CD4-positive, alpha-beta T cell treated with Interferon gamma for 1 hour (primary cell): Measurements from ENCODE around the gene KCNAB1.
"Not testable (repeated sequence)": the region's sequence is repeated elsewhere in the genome, so short reads cannot be mapped to it uniquely, and the experiment has no call there.

ENCODE experiments used
- DNase-seq: peaks from one replicate; pipeline ENCODE4 v3.0.0-alpha.2; 2020

Gene KCNAB1

DNA sequence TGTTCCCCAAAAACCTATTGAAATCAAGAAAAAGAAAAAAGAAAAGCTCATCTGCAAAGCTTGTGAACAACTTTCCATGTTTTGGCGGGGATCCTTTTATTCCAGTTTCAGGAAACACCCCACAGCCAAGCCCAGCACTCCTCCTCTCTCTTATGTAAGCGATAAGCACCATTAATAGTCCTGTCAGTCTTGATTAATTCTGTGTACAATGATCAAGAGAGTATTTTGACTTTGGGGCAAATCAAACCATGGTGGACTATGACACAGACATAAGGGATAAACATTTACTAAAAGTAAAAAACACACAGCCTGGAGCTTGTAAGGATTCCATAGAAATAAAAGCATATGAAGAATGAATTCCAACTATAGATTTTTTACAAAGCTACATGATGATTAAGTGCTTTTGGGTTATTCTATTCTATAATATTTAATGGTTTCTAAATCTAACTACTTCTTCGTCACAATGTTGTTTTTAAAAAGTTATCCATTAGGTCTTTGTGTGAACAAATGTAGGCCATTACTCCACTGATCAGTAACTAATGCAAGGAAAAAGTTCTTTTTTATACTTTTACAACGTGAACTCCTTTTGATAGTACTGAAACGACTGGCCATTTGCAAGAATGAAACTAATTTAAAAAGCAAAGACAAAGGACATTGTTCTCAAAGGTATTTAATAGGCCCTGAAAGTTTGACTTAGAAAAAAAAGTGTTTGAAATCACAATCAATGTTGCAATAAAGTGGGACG, 106.5 kb downstream of the KCNAB1 start:
- no peak for DNase-seq

DNA sequence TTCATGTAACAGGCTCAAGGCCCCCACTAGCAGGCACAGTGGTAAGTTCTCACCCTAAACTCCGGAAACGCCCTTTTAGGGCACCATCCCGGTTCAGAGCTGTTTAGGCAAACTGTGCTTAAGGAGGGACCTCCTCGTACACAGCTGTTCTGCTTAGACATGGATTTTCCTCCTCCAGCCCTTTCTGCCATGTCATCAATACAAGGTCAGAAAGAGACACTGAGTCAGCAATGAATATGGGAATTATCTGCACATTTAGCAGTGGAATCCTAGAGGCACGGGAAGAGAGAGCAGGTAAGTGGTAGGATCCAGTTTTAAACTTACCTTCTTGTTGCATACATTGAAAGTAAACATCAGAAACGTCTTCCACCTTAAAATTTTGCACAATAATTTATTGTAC, 107.3 kb downstream of the KCNAB1 start:
- no peak for DNase-seq

DNA sequence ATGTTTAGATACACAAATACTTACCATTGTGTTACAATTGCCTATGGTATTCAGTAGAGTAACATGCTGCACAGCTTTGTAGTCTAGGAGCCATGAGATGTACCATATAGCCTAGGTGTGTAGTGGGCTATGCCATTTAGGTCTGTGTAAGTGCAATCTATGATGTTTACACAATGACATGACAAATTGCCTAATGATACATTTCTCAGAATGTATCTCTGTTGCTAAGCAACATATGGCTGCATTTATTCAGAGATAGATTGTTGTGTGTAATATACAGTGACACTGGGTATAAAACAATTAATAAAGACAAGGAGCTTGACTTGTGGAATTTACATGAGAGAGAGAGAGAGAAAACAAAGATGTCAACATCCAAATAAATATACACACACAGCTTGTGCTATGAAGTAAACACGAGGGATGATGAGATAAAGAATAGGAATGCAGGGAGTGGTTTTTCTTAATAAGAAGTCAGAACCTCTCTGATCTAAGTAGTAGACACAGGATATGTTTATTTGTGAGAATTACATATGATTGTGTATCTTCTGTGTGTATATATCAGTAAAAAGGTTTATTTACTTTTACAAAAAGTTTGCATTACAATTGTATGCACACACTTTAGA, 110.0 kb downstream of the KCNAB1 start:
- no peak for DNase-seq

DNA sequence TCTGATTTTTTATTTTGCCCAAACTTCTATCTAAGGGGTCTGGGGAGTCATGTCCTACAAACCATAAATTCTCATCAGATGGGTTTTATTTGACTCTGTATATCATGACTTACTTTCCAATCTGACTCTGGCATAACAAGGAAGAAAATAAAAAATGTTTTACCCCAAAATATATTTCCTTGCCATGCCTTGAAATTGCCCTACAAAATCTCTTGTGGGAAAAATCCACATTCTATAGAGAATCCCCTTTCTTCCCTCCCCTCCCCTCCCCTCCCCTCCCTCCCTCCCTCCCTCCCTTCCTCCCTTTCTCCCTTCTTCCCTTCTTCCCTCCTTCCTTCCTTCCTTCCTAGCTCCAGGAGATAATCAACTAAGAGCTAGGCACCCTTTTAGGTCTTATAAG, 110.8 kb downstream of the KCNAB1 start:
- DNase-seq = not testable (repeated sequence)

DNA sequence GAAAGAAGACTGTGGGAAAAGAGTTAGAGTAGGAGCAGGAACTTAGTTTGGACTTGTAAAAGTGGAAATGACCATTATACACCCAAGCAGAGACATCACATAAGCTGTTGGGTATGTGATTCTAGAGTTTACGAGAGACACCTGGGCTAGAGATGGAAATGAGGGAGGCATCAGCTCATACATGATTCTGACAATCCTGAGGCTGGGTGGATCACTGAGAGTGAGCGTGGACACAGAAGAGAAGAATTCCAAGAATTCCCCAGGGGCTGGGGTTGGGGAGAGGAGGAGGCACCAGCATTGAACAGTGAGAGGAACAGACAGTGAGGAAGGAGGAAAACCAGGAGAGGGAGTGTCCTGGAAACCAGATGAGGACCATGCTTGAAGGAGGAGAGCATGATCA, 113.5 kb downstream of the KCNAB1 start:
- no peak for DNase-seq

DNA sequence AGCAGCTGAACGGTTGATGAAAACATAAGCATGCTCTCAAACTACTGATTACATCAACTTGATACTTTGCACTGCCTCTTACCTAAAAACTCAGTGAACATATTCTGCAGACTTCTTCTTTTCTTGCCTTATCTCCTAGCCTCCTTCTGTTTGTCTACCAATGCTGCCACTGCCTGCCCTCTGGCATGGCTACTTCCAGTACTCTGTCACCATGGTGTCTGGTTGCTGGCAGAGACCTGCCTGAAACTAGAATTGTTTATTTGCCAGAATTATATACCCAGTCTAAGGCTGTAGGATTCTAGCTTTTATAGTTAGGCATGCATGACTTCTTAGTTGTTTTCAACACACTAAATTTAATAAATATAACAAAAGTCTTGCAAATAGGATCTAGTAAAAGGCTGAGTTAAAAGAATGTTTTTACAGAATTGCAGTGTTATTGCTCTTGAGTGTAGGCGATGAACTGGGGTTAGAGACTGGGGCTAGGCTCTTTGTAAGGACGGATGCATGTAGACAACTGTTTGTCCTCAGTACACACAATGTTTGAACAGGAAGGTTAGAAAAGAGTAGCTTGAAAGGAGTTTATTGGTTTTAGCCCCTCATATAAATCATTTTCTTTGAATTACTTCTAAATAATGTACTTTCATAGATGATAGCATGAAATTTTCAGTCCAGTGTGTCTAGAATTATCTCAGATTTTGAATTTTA, 116.3 kb downstream of the KCNAB1 start:
- DNase-seq = no peak

DNA sequence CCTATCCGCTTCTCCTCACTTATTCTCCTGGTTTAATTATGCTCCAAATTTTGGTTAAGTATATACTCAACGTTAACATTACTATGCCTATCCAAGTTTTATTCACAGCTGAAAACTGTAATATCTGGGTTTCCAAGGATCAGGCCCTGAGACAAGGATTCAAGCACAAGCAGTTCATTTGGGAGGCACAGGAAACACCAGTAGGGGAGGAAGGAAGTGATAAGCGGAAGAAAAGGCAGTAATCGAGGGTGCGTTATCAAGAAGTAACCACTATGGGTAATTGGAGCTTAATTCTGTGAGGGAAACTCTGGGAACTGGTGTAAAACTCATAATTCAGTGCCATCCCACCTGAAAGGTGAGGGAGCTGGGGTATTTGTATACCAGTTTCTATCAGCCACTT, 120.3 kb downstream of the KCNAB1 start:
- DNase-seq = no peak

DNA sequence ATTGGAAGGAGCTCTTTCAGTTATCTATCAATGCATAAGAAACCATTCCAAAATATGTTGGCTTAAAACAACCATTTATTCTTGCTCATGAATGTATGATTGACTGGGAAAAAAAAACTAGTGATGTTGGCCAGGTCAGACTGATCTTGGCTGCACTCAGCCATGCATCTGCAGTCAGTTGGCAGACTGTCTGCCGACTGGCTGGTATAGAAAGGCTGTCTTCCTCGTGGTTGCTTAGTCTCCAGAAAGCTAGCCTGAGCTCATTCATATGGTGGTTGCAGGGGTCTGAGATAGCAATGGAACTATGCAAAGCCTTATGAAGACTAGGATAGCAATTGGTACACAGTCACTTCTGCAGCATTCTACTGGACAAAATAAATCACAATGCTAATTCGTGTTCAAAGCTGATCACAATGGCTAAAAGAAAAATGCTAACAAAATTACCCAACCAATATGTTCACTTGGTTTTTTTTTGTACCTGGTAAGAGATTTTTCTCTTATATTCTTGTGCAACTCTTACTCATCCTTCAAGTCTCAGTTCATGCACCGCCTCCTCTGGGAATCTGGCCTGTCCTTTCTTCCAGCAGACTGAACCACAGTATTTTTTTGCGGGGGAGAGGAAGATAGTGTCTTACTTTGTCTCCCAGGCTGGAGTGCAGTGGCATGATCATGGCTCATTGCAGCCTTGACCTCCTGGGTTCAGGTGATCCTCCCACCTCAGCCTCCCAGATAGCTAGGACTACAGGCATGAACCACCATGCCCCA, 126.8 kb downstream of the KCNAB1 start:
- DNase-seq = no peak

DNA sequence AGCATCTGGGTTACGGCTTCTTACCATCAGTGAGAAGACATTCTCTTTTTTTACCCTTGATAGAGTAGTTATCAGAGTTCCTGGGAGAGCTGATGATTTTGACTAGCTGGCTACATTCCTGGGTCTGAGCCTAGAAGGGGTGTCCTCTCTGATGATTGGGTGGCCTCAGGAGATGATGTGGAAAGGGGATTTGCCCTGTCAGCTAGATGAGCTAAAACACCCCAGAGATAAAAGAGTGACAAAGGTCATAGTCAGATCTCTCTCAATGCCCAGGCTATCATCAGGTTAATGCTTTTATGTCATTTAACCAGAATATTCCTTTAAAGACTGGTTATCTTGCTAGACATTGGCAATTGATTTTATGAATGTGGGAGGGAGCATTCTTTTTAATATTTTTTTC, 130.2 kb downstream of the KCNAB1 start:
- no peak for DNase-seq

DNA sequence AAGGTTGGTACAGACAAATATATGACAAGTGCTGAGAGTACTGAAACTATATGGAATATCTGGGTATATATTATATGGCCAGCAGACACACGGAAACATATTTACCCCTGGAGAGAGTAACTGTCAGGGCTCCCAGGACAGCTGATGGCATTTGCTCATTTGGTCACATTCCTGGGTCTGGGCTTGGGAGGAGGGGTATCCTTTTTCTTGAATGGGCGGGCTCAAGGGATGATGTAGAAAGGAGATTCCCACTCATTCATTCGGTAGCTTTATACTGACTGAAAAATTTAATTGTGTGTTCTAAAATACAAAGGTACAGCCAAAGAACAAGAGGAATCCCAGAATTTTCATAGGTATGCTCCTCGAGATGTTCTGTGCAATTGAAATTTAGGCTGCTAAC, 131.0 kb downstream of the KCNAB1 start:
- DNase-seq = no peak

DNA sequence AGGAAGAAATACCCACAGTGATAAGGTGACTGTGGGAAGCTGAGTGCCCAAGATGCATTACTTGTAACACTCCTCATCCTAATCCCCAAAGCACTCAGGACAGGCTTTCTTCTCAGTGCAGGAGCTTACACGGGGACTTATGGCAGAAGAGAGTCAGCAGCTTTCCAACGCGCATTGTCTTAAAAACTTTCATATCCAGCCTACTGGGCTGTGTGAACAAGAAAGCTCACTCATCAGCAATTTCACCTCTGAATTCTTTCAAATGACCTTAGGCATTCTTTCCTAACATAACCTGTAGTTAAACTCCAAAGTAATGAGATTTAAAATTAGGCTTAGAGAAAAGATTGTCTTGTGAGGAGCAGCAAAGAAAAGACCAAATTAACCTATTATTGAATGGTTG, 132.3 kb downstream of the KCNAB1 start:
- no peak for DNase-seq

DNA sequence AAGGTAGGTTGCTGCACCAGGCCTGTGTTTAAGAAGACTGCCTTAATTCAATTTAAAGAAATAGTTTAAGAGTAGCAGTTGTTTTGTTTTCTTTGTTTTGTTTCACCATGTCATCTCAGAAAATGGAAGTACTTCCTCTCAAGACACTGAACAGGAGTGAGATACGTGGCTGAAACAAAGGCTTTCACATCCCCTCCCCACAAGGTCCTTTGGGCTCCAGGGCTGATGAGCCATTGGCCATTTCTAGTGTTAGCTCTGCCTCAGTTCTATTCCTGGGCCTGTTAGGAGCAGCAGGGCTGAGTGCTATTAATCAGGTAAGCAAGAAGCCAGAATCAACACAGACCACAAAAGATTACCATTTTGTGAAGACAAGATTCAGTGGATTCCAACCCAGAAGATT, 132.8 kb downstream of the KCNAB1 start:
- no peak for DNase-seq

DNA sequence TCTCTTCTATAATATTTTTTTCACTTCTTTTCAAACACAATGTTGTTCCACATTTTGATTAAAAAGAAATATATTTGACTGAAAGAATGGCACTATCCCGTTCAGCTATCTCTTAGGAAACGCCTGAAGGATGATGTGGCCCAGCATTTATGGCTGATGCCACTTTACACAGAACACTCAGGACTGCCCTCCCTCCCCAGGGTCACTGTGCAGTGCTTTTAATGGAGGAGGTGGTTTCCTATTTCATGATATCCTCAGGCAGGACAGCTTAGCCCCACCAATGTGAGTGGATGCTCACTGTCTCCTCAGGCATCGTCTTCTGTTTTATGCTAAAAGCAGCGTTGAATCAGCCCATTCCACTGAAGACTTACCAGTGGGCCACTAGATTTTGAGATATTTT, 135.9 kb downstream of the KCNAB1 start:
- no peak for DNase-seq

DNA sequence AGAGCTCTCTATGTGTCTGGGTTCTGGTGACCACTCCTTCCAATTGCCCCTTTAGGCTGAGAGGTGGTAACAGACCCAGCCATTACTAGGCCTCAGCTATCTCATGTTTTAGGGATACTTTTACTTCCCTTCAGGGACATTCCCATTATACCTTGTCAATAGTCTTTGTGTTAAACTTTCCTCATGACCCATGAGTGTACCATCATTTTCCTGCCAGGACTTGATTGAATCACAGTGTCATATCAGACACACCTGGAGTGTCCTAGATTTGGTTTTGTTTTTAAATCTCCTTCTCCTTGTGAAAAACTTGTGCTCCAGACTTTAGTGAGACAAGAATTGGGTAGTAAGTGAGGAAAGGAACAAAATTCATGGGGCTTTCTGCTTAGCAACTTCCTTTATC, 136.6 kb downstream of the KCNAB1 start:
- no peak for DNase-seq

DNA sequence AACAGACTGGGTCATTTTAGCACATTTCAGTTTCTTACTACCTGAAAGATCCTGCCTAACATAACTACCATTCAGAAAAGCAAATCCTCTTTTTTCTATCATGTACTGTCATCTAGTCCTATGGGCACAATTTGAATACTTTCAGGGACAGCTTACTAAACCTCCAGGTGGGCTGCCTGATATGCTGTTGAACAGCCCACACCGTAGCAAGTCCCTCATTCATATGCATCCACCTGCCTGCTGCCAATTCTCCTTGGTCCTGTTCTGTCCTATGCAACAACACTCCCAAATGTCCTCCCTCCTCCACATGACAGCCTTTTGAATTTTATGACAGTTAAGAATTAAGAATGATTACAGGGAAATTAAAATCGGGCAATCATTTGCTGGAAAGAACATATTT, 137.9 kb downstream of the KCNAB1 start:
- DNase-seq = no peak

DNA sequence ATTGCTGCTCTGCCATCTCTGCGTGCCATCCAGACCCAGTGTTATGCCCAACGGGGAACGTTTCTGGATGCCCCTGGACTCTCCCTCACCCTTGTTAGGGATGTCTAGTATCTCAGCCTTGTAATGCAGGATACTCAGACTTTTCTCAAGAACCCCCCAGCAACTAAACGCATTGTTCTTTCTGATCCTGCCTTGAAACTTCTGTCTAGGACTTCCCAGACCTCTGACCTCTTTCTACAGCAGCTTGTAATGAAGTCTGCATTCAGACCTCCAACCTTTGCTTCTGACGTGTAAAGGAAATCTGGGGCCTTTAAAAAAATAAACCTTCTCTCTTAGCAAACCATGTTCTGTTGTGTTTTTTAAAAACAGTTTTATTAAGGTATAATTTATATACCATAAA, 139.5 kb downstream of the KCNAB1 start:
- DNase-seq = no peak

DNA sequence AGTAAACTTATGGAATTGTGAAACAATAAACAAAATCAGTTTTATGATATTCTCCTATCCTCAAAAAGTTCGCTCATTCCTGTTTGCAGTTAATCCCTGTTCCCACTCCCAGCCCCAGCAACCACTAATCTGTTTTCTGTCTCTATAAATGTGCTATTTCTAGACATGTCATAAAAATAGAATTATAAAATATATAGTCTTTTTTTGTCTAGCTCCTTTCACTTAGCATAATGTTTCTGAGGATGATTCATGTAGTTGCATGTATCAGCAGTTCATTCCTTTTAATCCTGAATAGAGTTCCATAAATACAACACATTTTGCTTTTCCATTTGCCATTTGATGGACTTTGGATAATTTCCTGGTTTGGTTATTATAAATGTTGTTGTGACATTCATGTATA, 140.0 kb downstream of the KCNAB1 start:
- DNase-seq = no peak

DNA sequence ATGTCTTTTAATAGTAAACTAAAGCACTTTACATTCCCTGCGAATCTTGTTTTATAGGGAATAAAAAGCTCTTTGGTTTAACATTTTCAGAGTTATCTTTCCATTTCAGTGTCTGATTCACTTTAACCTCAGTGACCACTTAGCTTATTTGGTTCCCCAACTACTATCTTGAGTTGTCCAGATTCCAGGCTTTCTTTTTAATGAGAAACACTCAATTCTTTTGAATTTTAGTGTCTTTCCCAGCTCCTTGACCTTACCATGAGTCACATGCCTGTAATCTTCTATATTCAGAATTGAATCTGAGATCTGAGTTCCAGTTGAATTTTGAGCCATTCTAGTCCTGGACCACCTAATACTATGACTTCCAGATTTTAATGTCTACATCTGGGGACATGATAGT, 144.4 kb downstream of the KCNAB1 start:
- DNase-seq = no peak

DNA sequence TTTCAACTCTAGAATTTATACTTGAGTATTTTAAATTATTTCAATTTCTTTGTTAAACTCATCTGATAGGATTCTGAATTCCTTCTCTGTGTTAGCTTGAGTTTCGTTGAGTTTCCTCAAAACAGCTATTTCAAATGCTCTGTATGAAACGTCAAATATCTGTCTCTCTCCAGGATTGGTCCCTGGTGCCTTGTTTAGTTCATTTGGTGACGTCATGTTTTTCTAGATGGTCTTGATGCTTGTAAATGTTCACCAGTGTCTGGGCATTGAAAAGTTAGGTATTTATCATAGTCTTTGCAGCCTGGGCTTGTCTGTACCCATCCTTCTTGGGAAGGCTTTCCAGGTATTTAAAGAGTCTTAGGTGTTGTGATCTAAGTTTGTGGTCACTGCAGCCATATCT, 151.1 kb downstream of the KCNAB1 start:
- no peak for DNase-seq

DNA sequence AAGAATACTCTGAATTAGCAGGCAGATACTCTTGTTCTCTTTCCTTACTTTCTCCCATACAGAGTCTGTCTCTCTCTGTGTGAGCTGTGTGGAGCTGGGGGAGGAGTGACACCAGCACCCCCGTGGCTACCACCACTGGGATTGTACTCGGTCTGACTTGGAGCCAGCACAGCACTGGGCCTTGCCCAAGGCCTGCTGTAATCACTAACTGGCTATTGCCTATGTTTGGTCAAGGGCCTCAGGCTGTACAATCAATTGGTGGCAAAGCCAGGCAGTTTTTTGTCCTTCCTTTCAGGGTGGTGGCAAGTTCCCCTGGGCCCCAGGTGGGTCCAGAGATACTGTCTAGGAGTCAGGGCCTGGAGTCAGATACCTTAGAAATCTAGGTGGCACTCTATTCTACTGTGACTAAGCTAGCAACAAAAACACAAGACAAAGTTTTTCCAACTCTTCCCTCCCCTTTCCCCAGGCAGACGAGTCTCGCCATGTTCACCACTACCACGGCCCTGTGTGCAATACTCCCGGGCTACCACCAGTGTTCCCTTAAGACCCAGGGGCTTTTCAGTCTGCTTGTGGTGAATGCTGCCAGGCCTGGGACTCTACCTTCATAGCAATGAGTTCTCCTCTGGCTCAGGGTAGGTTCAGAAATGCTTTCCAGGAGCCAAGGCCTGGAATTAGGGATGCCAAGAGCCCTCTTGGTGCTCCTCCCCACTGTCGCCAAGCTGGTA, 151.8 kb downstream of the KCNAB1 start:
- DNase-seq = no peak

DNA sequence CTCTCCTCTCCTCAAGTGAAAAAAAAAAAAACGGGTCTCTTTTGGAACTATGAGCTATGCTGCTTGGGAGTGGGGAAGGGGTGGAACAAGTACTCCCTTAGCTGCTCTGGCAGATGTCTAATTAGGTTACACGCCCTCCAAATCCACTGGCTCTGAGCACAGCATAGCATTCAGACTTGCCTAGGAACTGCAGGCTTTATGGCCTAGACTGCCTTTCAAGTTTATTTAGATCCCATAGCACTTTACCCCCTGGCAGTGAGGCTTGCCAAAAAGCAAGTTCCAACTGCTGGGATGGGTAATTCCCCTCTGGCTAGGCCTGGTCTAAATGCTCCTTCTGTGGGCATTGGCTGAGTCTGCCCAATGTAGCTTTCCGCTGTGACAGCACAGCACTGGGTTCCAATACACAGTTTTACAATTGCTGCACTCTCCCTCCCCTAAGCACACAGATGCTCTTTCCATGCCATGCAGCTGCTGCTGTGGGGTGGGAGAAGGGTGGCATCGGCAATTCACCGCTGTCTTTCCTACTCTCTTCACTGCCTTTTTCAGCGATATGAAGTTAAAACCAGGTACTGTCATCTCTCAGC, 152.8 kb downstream of the KCNAB1 start:
- no peak for DNase-seq

DNA sequence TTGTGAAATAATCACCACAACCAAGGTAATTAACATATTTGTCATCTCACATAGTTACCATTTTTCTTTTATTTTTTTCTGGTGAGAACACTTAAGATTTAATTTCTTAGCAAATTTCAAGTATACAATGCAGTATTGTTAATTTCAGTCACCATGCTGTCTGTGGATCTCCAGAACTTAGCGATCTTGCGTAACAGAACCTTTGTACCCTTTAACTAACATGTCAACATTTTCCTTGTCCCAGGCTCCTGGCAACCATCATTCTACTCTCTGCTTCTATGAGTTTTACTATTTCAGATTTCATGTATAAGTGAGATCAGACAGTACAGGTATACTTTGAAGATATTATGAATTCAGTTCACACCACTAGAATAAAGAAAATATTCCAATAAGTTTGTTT, 154.4 kb downstream of the KCNAB1 start:
- DNase-seq = no peak

DNA sequence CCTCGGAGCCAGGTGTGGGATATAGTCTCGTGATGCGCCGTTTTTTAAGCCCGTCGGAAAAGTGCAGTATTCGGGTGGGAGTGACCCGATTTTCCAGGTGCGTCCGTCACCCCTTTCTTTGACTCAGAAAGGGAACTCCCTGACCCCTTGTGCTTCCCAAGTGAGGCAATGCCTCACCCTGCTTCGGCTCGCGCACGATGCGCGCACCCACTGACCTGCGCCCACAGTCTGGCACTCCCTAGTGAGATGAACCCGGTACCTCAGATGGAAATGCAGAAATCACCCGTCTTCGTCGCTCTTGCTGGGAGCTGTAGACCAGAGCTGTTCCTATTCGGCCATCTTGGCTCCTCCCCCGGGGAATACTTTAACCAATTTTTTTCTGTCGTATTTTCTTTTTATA, 164.3 kb downstream of the KCNAB1 start:
- DNase-seq = not testable (repeated sequence)
